Smooth muscle cell (in vitro differentiated cells): ENCODE measurements around the gene PDF. TPM values are rescaled to one million over a fixed set of nuclear protein-coding genes. Genes with fewer than 3 reads are reported as not detected.

Experiments used
- DNase-seq: peaks from one replicate; lab custom pipeline; 2025; ENCODE audit not compliant: unreplicated experiment; lab: John Stamatoyannopoulos, UW
- H2AFZ ChIP-seq: fragments of 200-600 bp; sonication (generic); 2 replicates; pipeline ENCODE4 v1.6.0; 2016; ENCODE audit warnings: antibody characterized with exemption, low read depth, mild to moderate bottlenecking
- H3F3A ChIP-seq: fragments of 200-600 bp; sonication (generic); 2 replicates; pipeline ENCODE4 v1.6.0; 2017; ENCODE audit warnings: antibody characterized with exemption, low read depth
- H3K27ac ChIP-seq: fragments of 200-600 bp; sonication (generic); 2 replicates; pipeline ENCODE4 v1.5.1; 2016; ENCODE audit warnings: low read depth, mild to moderate bottlenecking
- H3K27me3 ChIP-seq: fragments of 200-600 bp; sonication (generic); 2 replicates; pipeline ENCODE4 v1.6.1; 2016; ENCODE audit warnings: low read depth, mild to moderate bottlenecking
- H3K36me3 ChIP-seq: fragments of 200-600 bp; sonication (generic); 2 replicates; pipeline ENCODE4 v1.5.1; 2016; ENCODE audit warnings: low read depth
- H3K4me1 ChIP-seq: fragments of 200-600 bp; sonication (generic); 2 replicates; pipeline ENCODE4 v1.5.1; 2016; ENCODE audit warnings: low read depth
- H3K4me2 ChIP-seq: fragments of 200-600 bp; sonication (generic); 2 replicates; pipeline ENCODE4 v1.6.0; 2016; ENCODE audit warnings: mild to moderate bottlenecking
- H3K4me3 ChIP-seq: fragments of 200-600 bp; sonication (generic); 2 replicates; pipeline ENCODE4 v1.5.1; 2016; ENCODE audit warnings: mild to moderate bottlenecking
- H3K79me2 ChIP-seq: fragments of 200-600 bp; sonication (generic); 2 replicates; pipeline ENCODE4 v1.6.0; 2016; ENCODE audit warnings: low read depth, mild to moderate bottlenecking
- H3K9ac ChIP-seq: fragments of 200-600 bp; sonication (generic); 2 replicates; pipeline ENCODE4 v1.6.0; 2016; ENCODE audit warnings: low read depth
- H3K9me3 ChIP-seq: fragments of 200-600 bp; sonication (generic); replicated peaks from 2 replicates; pipeline ENCODE4 v1.5.1; 2016; ENCODE audit warnings: low read depth
- H4K20me1 ChIP-seq: fragments of 200-600 bp; sonication (generic); 2 replicates; pipeline ENCODE4 v1.6.0; 2016; ENCODE audit warnings: low read depth
- CTCF ChIP-seq: fragments of 200-600 bp; sonication (generic); IDR thresholded peaks from 2 replicates; pipeline ENCODE4 v1.5.1; 2017; ENCODE audit warnings: borderline replicate concordance, mild to moderate bottlenecking, antibody characterized with exemption; ENCODE audit not compliant: insufficient read depth, poor library complexity, severe bottlenecking
- WGBS: methylation state at CpG from one replicate; pipeline ENCODE4 v1.1.7; 2016; ENCODE audit warnings: low lambda C conversion rate; 5-methylcytosine and 5-hydroxymethylcytosine counted together
- polyA plus RNA-seq: library from polyadenylated mRNA; unstranded; fragments of >200 nt; fragmentation: Nextera tagmentation; extraction: Ambion mirVana; gene quantifications from 2 replicates; pipeline ENCODE4 v1.2.1, GENCODE V29; 2016
- total RNA-seq: library from RNA; depleted of rRNA; stranded (reverse); fragments of >200 nt; gene quantifications from 2 replicates; pipeline ENCODE4 v1.2.3, GENCODE V29; 2014

PDF gene
- total and polyA plus RNA-seq, 2 experiments from 2014 or later = 4.4 to 5.4 TPM

- 92% methylated on average over 7 of the region's 7 CpGs for WGBS
These were observed 8.0 kb downstream of the PDF start for GRCh38 chr16:69322343-69322742.

GRCh38 chr16:69321080-69321479 lies 9.3 kb downstream of the PDF start:
- Histone ChIP-seq H3K4me1 (no peaks in the 10 kb centered on the region), H3K4me2 (no peak overlapping the region), H3K9me3 (no peaks in the 10 kb centered on the region), H3K9ac (no peak overlapping the region), H3K27me3 (no peaks in the 10 kb centered on the region), H3F3A (no peaks in the 10 kb centered on the region), H3K79me2 (peaks cover 15% of the 10 kb centered on the region), H4K20me1 (peaks cover 39% of the 10 kb centered on the region), H3K27ac (no peak overlapping the region), H3K36me3 (no peaks in the 10 kb centered on the region), H3K4me3 (no peak overlapping the region), H2AFZ (no peak overlapping the region)
- no peak for TF ChIP-seq CTCF
- WGBS = 97% methylated on average over 22 of the region's 22 CpGs
- DNase-seq = no peak

More at GRCh38 chr16:69322343-69322742, 8.0 kb downstream of the PDF start:
- Histone ChIP-seq H3K4me1 (no peaks in the 10 kb centered on the region), H3K27me3 (no peaks in the 10 kb centered on the region), H2AFZ (no peak overlapping the region), H3K27ac (no peak overlapping the region), H3K4me2 (no peak overlapping the region), H4K20me1 (peaks cover 45% of the 10 kb centered on the region), H3K9ac (no peak overlapping the region), H3K4me3 (no peak overlapping the region), H3K36me3 (no peaks in the 10 kb centered on the region), H3K79me2 (peaks cover 19% of the 10 kb centered on the region), H3K9me3 (no peaks in the 10 kb centered on the region), H3F3A (no peaks in the 10 kb centered on the region)
- no peak for DNase-seq
- no peak for TF ChIP-seq CTCF

GRCh38 chr16:69320740-69321073 lies 9.7 kb downstream of the PDF start:
- 95% methylated on average over 13 of the region's 13 CpGs for WGBS
- H2AFZ ChIP-seq = no peak overlapping the region
- H3K4me2 ChIP-seq = no peak overlapping the region
- no peak for TF ChIP-seq CTCF
- peaks cover 39% of the 10 kb centered on the region for H4K20me1 ChIP-seq
- H3K79me2 ChIP-seq = peaks cover 11% of the 10 kb centered on the region
- H3K36me3 ChIP-seq = no peaks in the 10 kb centered on the region
- no peaks in the 10 kb centered on the region for H3F3A ChIP-seq
- no peaks in the 10 kb centered on the region for H3K4me1 ChIP-seq
- H3K4me3 ChIP-seq = no peak overlapping the region
- H3K9ac ChIP-seq = no peak overlapping the region
- no peaks in the 10 kb centered on the region for H3K27me3 ChIP-seq
- H3K9me3 ChIP-seq = no peaks in the 10 kb centered on the region
- DNase-seq = no peak
- H3K27ac ChIP-seq = no peak overlapping the region
